Adrenal gland (tissue), 12 donors: ENCODE measurements around the gene OR9Q1. TPM values are rescaled to one million over a fixed set of nuclear protein-coding genes. Genes with fewer than 3 reads are reported as not detected.

Source experiments
- DNase-seq, 7 donors: peaks; one replicate each; pipeline ENCODE4 v3.0.0-alpha.2; 2019 to 2020
- H3K27ac ChIP-seq, 5 donors: fragments of 200-600 bp; sonication (generic) in 4 of 5; 1 replicate in 3 of 5; 2 replicates in 2 of 5; pipeline versions ENCODE4 v1.5.1 to v1.8.0; 2016 to 2020; ENCODE audit warnings: mild to moderate bottlenecking in 1 of 5
- H3K27me3 ChIP-seq: fragments of 200-600 bp; 2 replicates; pipeline ENCODE4 v1.8.0; 2021
- H3K36me3 ChIP-seq, 2 donors: fragments of 200-600 bp; replicated peaks in 1 of 2; 1 replicate in 1 of 2; 2 replicates in 1 of 2; pipeline versions ENCODE4 v1.5.1 to v1.8.0; 2018 to 2022
- H3K4me1 ChIP-seq, 2 donors: fragments of 200-600 bp; replicated peaks in 1 of 2; 1 replicate in 1 of 2; 2 replicates in 1 of 2; pipeline versions ENCODE4 v1.5.1 to v1.8.0; 2018 to 2021
- H3K4me3 ChIP-seq, 4 donors: fragments of 200-600 bp; sonication (generic) in 3 of 4; one replicate each; pipeline ENCODE4 v1.5.1; 2016 to 2018
- H3K9me3 ChIP-seq, 3 donors: fragments of 200-600 bp; sonication (generic) in 1 of 3; replicated peaks in 1 of 3; 1 replicate in 2 of 3; 2 replicates in 1 of 3; pipeline versions ENCODE4 v1.5.1 to v1.8.0; 2016 to 2021
- CTCF ChIP-seq, 6 experiments: fragments of 450-650 bp in 4 of 6; fragments of 200-600 bp in 2 of 6; sonication (generic) in 1 of 6; IDR thresholded peaks; 1 replicate in 5 of 6; 2 replicates in 1 of 6; pipeline versions ENCODE4 v1.5.1 to v1.8.0; 2016 to 2021; ENCODE audit warnings: antibody characterized with exemption in 6 of 6, mild to moderate bottlenecking in 2 of 6, moderate library complexity in 1 of 6
- POLR2A ChIP-seq, 2 donors: fragments of 450-650 bp; IDR thresholded peaks; one replicate each; pipeline ENCODE4 v1.6.1; 2017; ENCODE audit warnings: antibody characterized with exemption in 2 of 2, mild to moderate bottlenecking in 2 of 2, moderate library complexity in 1 of 2
- WGBS, 4 donors: extraction: QIAGEN DNeasy Blood & Tissue Kit in 2 of 4; methylation state at CpG; one replicate each; pipeline versions ENCODE4 v1.1.5 to v1.1.7; 2013 to 2017; 5-methylcytosine and 5-hydroxymethylcytosine counted together
- intact Hi-C, 2 donors: fragments of 100-400 bp; cut with DNase I; formaldehyde crosslinking; loops; one replicate each; pipeline versions ENCODE4 v1.14.1 to v1.15.0; 2022 to 2023
- polyA plus RNA-seq, 3 donors: library from polyadenylated mRNA; stranded (reverse); fragments of 200-250 nt in 2 of 3; fragments of 350-450 nt in 1 of 3; fragmentation: Illumina TruSeq in 1 of 3; extraction: RNeasy Lipid Tissue Mini Kit (QIAGEN cat#74804) in 1 of 3; gene quantifications; one replicate each; pipeline ENCODE4 v1.2.3, GENCODE V29; 2013 to 2014
- total RNA-seq, 9 donors: library from RNA; depleted of rRNA in 4 of 9; stranded (reverse); fragments of >200 nt in 4 of 9; fragments of 120-200 nt in 1 of 9; fragmentation: NEBNext Ultra II Directional in 1 of 9; extraction: Animal tissue kit (Norgen Biotek cat#: 25700) in 1 of 9; gene quantifications; one replicate each; pipeline versions ENCODE4 v1.1.0 to v1.2.4, GENCODE V29; 2013 to 2023
- donor health status: healthy with polysubstance abuse.
- donor health status: Bipolar disorder and iron deficiency.
- donor health status: DM: yes; HTN: yes; CAD: no.
- donor health status: DM: no; HTN: no; CAD: no.
- donor health status: DM: no; HTN: no; CAD: no.
- donor health status: DM: yes; HTN: yes; CAD: no.

Gene OR9Q1
- total and polyA plus RNA-seq, 12 donors = not detected

DNA sequence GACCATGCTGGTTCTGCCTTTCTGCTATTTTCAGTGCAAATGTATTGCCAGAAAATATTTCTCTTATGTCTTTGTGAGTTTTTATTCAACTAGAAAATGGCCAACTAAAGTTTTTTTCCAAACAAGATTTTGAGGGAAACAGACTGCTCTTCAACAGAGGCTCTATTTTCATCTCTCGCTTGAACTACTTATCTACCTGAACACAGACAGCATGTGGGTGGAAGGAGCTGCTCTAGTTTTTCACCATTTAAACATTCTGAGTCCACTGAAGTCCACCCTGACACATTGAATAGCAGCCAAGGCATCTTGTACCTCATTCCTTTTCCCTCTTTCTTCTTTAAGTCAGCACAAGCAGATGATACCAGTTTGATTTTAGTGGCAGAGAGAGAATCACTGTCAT is 111.5 kb downstream of the OR9Q1 start:
- Histone ChIP-seq H3K27ac (no peak overlapping the region), H3K9me3 (no peaks in the 10 kb centered on the region), H3K36me3 (no peaks in the 10 kb centered on the region), H3K27me3 (no peaks in the 10 kb centered on the region), H3K4me3 (no peak overlapping the region), H3K4me1 (no peaks in the 10 kb centered on the region)
- 50 to 79% (median 69%) methylated on average over 1 of the region's 1 CpG for WGBS, 4 donors
- intact Hi-C loops = no loop called here
- no peak for DNase-seq
- no peak for TF ChIP-seq CTCF (IDR thresholded peaks at IDR 0.05)
- no peak for TF ChIP-seq POLR2A (IDR thresholded peaks at IDR 0.05)

DNA sequence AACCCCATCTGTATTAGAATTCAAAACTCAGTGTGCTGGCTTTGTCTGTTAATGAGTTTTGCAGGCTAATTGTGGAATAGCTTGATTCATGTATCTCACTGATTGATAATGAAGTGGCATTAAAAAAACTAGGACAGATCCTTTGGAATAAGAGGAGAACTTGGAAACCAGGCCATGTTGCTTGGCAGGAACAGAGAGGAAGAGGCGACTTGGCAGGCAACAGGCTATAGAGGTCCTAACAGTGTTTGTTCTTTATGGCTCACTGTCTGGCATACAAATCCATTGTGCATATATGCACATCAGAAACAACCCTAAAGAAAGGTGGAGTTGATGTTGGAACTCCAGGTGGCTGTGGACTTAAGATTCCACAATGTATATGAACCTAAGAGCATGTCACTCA is 119.1 kb downstream of the OR9Q1 start:
- H3K36me3 ChIP-seq = no peaks in the 10 kb centered on the region
- no peak overlapping the region for H3K4me3 ChIP-seq
- intact Hi-C loops = no loop called here
- H3K4me1 ChIP-seq = no peaks in the 10 kb centered on the region
- TF ChIP-seq CTCF (IDR thresholded peaks at IDR 0.05) (no peak), POLR2A (IDR thresholded peaks at IDR 0.05) (no peak)
- H3K27me3 ChIP-seq = no peaks in the 10 kb centered on the region
- no peak overlapping the region for H3K27ac ChIP-seq
- DNase-seq = no peak
- H3K9me3 ChIP-seq = no peaks in the 10 kb centered on the region
- 27 to 83% (median 54%) methylated on average over 1 of the region's 1 CpG for WGBS, 4 donors

GRCh38 chr11:58152781-58153180 is 129.1 kb downstream of the OR9Q1 start:
- no peaks in the 10 kb centered on the region for H3K4me1 ChIP-seq
- H3K27ac ChIP-seq = no peak overlapping the region
- TF ChIP-seq POLR2A (IDR thresholded peaks at IDR 0.05) = no peak
- no peak for TF ChIP-seq CTCF (IDR thresholded peaks at IDR 0.05)
- no peak overlapping the region for H3K4me3 ChIP-seq
- H3K9me3 ChIP-seq = no peaks in the 10 kb centered on the region
- intact Hi-C loops = no loop called here
- H3K36me3 ChIP-seq = no peaks in the 10 kb centered on the region
- no peaks in the 10 kb centered on the region for H3K27me3 ChIP-seq
- 54 to 72% (median 65%) methylated on average over 3 of the region's 3 CpGs for WGBS, 4 donors
- no peak for DNase-seq

DNA sequence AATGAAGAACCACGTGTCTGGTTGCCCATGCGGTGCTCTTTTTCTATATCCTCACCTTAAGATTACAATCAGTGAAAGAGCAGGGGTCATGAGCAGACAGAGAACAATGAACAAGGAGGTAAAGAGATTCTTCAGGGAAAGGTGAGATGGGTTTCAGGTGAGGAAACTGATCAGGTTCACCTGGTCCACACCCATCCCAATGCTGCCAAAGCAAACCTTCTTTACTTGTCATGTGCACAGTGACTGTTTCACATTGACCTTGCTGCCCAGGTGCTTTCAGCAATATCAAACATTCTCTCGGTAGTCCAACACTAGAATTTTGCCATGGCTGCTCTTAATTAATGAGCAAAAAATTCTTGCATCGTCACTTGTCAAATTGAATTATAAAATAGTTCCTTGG is 140.7 kb downstream of the OR9Q1 start:
- Histone ChIP-seq H3K27me3 (no peaks in the 10 kb centered on the region), H3K9me3 (no peaks in the 10 kb centered on the region), H3K27ac (no peak overlapping the region), H3K4me1 (no peaks in the 10 kb centered on the region), H3K36me3 (no peaks in the 10 kb centered on the region), H3K4me3 (no peak overlapping the region)
- no peak for DNase-seq
- intact Hi-C loops = no loop called here
- no peak for TF ChIP-seq CTCF (IDR thresholded peaks at IDR 0.05)
- TF ChIP-seq POLR2A (IDR thresholded peaks at IDR 0.05) = no peak
- WGBS, 4 donors = 59 to 72% (median 69%) methylated on average over 4 of the region's 4 CpGs
